DND-41 (cell line): ENCODE data around the gene TBC1D4.

Experiments
- EZH2 ChIP-seq: IDR thresholded peaks from 3 replicates; pipeline ENCODE4 v1.6.1; 2012; ENCODE audit warnings: borderline replicate concordance, low read depth, mild to moderate bottlenecking, moderate library complexity, low read length, inconsistent platforms; ENCODE audit not compliant: severe bottlenecking
- TF ChIP-seq, protein P1 (sequence below): IDR thresholded peaks from 2 replicates; pipeline ENCODE4 v1.5.1; 2012; ENCODE audit warnings: borderline replicate concordance, low read length, moderate library complexity, mild to moderate bottlenecking; ENCODE audit not compliant: poor library complexity, severe bottlenecking; ENCODE audit errors: extremely low read depth

- no peak for TF ChIP-seq EZH2
- TF ChIP-seq, protein P1, sequence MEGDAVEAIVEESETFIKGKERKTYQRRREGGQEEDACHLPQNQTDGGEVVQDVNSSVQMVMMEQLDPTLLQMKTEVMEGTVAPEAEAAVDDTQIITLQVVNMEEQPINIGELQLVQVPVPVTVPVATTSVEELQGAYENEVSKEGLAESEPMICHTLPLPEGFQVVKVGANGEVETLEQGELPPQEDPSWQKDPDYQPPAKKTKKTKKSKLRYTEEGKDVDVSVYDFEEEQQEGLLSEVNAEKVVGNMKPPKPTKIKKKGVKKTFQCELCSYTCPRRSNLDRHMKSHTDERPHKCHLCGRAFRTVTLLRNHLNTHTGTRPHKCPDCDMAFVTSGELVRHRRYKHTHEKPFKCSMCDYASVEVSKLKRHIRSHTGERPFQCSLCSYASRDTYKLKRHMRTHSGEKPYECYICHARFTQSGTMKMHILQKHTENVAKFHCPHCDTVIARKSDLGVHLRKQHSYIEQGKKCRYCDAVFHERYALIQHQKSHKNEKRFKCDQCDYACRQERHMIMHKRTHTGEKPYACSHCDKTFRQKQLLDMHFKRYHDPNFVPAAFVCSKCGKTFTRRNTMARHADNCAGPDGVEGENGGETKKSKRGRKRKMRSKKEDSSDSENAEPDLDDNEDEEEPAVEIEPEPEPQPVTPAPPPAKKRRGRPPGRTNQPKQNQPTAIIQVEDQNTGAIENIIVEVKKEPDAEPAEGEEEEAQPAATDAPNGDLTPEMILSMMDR, result no peak
Measured at GRCh38 chr13:75370774-75371173, 111.2 kb downstream of the TBC1D4 start.
